Small intestine (tissue), 7 donors: Measurements from ENCODE around the gene MMP2. TPM values are rescaled to one million over a fixed set of nuclear protein-coding genes. Genes with fewer than 3 reads are reported as not detected.

Experiments
- DNase-seq, 2 donors: peaks; one replicate each; pipeline versions ENCODE4 v3.0.0 to v3.0.0-alpha.2; 2013
- FAIRE-seq: peaks from 2 replicates; lab custom pipeline; 2012; peaks lifted over from hg19 to GRCh38; lab: Jason Lieb, UNC
- H3K27ac ChIP-seq, 3 donors: one replicate each; pipeline ENCODE4 v1.5.1; 2013; ENCODE audit warnings: low read length in 2 of 3, mild to moderate bottlenecking in 2 of 3, control low read depth in 1 of 3, inconsistent platforms in 1 of 3, low read depth in 1 of 3, moderate library complexity in 1 of 3
- H3K27me3 ChIP-seq, 3 donors: one replicate each; pipeline ENCODE4 v1.6.1; 2013; ENCODE audit warnings: low read length in 3 of 3, inconsistent platforms in 1 of 3; ENCODE audit not compliant: control insufficient read depth in 3 of 3, insufficient read depth in 3 of 3
- H3K36me3 ChIP-seq, 3 donors: one replicate each; pipeline ENCODE4 v1.6.1; 2013; ENCODE audit warnings: low read length in 3 of 3, inconsistent platforms in 1 of 3, low read depth in 1 of 3, mild to moderate bottlenecking in 1 of 3, moderate library complexity in 1 of 3; ENCODE audit not compliant: control insufficient read depth in 3 of 3, insufficient read depth in 2 of 3
- H3K4me1 ChIP-seq, 3 donors: one replicate each; pipeline ENCODE4 v1.6.1; 2013; ENCODE audit warnings: low read length in 2 of 3, inconsistent platforms in 1 of 3, low read depth in 1 of 3, mild to moderate bottlenecking in 1 of 3, moderate library complexity in 1 of 3; ENCODE audit not compliant: control insufficient read depth in 3 of 3, insufficient read depth in 2 of 3
- H3K4me3 ChIP-seq, 3 donors: one replicate each; pipeline ENCODE4 v1.5.1; 2013; ENCODE audit warnings: low read length in 3 of 3, control low read depth in 1 of 3, inconsistent platforms in 1 of 3, low read depth in 1 of 3, mild to moderate bottlenecking in 1 of 3, moderate library complexity in 1 of 3
- H3K9me3 ChIP-seq, 2 donors: one replicate each; pipeline ENCODE4 v1.6.1; 2013; ENCODE audit warnings: low read depth in 1 of 2, low read length in 1 of 2; ENCODE audit not compliant: control insufficient read depth in 2 of 2, insufficient read depth in 1 of 2
- WGBS, 3 donors: extraction: QIAGEN DNeasy Blood & Tissue Kit; methylation state at CpG; one replicate each; pipeline ENCODE4 v1.1.7; 2013; 5-methylcytosine and 5-hydroxymethylcytosine counted together
- polyA plus RNA-seq, 4 donors: library from polyadenylated mRNA; stranded (reverse) in 3 of 4; unstranded in 1 of 4; fragments of 200-250 nt in 3 of 4; fragments of 120-200 nt in 1 of 4; gene quantifications; one replicate each; pipeline versions ENCODE4 v1.2.1 to v1.2.3, GENCODE V29; 2013
- donor health status: healthy with polysubstance abuse.
- donor health status: control.
- donor health status: control.
- donor health status: Bipolar disorder and iron deficiency.
- donor health status: healthy.

MMP2 gene
- polyA plus RNA-seq, 4 donors = 1.6 to 97.2 (median 41.2) TPM

- DNase-seq (no peak), FAIRE-seq (no peak)
- no peak overlapping the region for H3K4me3 ChIP-seq
- no peaks in the 10 kb centered on the region for H3K9me3 ChIP-seq
- no peaks in the 10 kb centered on the region for H3K4me1 ChIP-seq
- no peaks in the 10 kb centered on the region for H3K27me3 ChIP-seq
- H3K36me3 ChIP-seq = no peaks in the 10 kb centered on the region
- no peak overlapping the region for H3K27ac ChIP-seq
- 9 to 55% (median 16%) methylated on average over 2 of the region's 2 CpGs for WGBS, 3 donors
These were observed 47.4 kb downstream of the MMP2 start for GRCh38 chr16:55526441-55526840.

DNA sequence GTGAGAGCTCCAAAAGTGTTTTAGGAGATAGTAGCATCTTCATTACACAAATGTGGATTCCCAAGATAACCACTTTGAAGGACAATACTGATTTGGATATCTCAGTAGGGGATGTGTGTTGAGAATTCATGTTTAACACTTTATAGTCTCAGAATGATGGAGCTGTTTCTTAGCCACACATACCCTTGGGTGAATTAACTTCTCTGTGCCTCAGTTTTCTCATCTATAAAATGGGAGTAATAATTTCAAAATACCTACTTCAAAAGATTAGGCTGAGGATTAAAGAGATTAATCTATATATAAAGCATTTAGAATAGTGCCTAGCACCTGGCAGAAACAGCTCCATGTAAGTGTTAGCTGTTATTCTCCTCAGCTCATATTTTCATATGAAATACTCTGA, 48.9 kb downstream of the MMP2 start:
- H3K27ac ChIP-seq = no peak overlapping the region
- H3K9me3 ChIP-seq = no peaks in the 10 kb centered on the region
- H3K4me3 ChIP-seq = no peak overlapping the region
- FAIRE-seq = no peak
- no peaks in the 10 kb centered on the region for H3K36me3 ChIP-seq
- no peak for DNase-seq
- H3K4me1 ChIP-seq = no peaks in the 10 kb centered on the region
- H3K27me3 ChIP-seq = no peaks in the 10 kb centered on the region

DNA sequence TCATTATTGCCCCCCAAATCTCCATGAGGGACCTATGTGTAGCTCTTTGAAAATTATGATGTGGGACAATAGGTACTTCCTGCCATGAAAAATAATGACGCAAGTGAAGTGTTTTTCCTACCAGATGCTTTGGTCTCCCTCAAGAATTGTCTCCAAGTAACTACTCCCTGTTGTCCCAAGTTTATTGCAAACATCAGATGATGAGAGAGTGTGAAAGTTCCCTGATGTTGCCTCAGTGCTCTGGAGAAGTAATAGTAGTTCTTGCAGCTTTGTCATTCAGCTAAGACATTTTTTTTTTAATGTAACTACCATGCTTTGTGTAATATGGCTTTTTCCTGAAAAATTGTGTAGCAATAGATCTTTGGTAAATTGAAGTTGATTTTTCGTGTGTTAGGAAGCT, 50.0 kb downstream of the MMP2 start:
- WGBS, 3 donors = 74 to 77% (median 77%) methylated on average over 2 of the region's 2 CpGs
- no peaks in the 10 kb centered on the region for H3K36me3 ChIP-seq
- no peaks in the 10 kb centered on the region for H3K4me1 ChIP-seq
- H3K27ac ChIP-seq = no peak overlapping the region
- no peaks in the 10 kb centered on the region for H3K27me3 ChIP-seq
- FAIRE-seq (no peak), DNase-seq (peak in 1 of 2 donors; percentile 5)
- H3K4me3 ChIP-seq = no peak overlapping the region
- no peaks in the 10 kb centered on the region for H3K9me3 ChIP-seq

- no peaks in the 10 kb centered on the region for H3K27me3 ChIP-seq
- H3K4me3 ChIP-seq = no peak overlapping the region
- no peaks in the 10 kb centered on the region for H3K9me3 ChIP-seq
- no peaks in the 10 kb centered on the region for H3K4me1 ChIP-seq
- H3K36me3 ChIP-seq = no peaks in the 10 kb centered on the region
- peak; percentile 25 to 51 for DNase-seq
- no peak overlapping the region for H3K27ac ChIP-seq
- 40 to 86% (median 76%) methylated on average over 1 of the region's 1 CpG for WGBS, 3 donors
- FAIRE-seq = no peak
These were observed 51.4 kb downstream of the MMP2 start for GRCh38 chr16:55530316-55530856.

DNA sequence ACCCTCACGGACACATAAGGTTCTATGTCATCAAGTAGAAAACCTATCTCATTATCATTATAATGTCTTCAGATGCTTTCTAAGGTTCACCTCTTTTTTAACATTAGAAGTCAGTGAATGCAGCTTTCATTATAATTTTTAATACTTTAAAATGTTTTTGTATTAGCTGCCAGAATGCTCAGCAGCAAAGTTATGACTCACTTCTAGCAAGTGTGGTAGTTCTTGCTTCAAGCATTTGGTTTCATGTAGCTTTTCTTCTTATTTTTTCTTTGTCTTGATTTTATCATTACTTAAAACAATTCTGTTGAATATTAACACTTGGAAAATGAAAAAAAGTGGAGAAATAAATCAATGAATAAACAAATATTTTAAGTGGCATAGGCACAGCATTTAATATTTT, 53.2 kb downstream of the MMP2 start:
- Histone ChIP-seq H3K27ac (no peak overlapping the region), H3K36me3 (no peaks in the 10 kb centered on the region), H3K4me1 (no peaks in the 10 kb centered on the region), H3K9me3 (no peaks in the 10 kb centered on the region), H3K27me3 (no peaks in the 10 kb centered on the region), H3K4me3 (no peak overlapping the region)
- FAIRE-seq (no peak), DNase-seq (no peak)
- WGBS, 3 donors = 93 to 96% (median 96%) methylated on average over 1 of the region's 1 CpG

- 68 to 87% (median 70%) methylated on average over 2 of the region's 2 CpGs for WGBS, 3 donors
- no peaks in the 10 kb centered on the region for H3K27me3 ChIP-seq
- H3K36me3 ChIP-seq = no peaks in the 10 kb centered on the region
- no peak overlapping the region for H3K4me3 ChIP-seq
- DNase-seq (no peak), FAIRE-seq (no peak)
- no peaks in the 10 kb centered on the region for H3K4me1 ChIP-seq
- no peak overlapping the region for H3K27ac ChIP-seq
- no peaks in the 10 kb centered on the region for H3K9me3 ChIP-seq
These were observed 55.8 kb downstream of the MMP2 start for GRCh38 chr16:55534756-55535155.

GRCh38 chr16:55539049-55539448, 60.1 kb downstream of the MMP2 start:
- H3K4me1 ChIP-seq = no peaks in the 10 kb centered on the region
- H3K27ac ChIP-seq = no peak overlapping the region
- FAIRE-seq (no peak), DNase-seq (no peak)
- no peak overlapping the region for H3K4me3 ChIP-seq
- WGBS, 3 donors = 61 to 66% (median 64%) methylated on average over 5 of the region's 5 CpGs
- no peaks in the 10 kb centered on the region for H3K9me3 ChIP-seq
- H3K36me3 ChIP-seq = no peaks in the 10 kb centered on the region
- H3K27me3 ChIP-seq = no peaks in the 10 kb centered on the region

- FAIRE-seq (no peak), DNase-seq (no peak)
- H3K9me3 ChIP-seq = no peaks in the 10 kb centered on the region
- H3K36me3 ChIP-seq = no peaks in the 10 kb centered on the region
- H3K4me1 ChIP-seq = no peaks in the 10 kb centered on the region
- no peaks in the 10 kb centered on the region for H3K27me3 ChIP-seq
- H3K4me3 ChIP-seq = no peak overlapping the region
- H3K27ac ChIP-seq = no peak overlapping the region
- 58 to 84% (median 63%) methylated on average over 1 of the region's 1 CpG for whole genome bisulfite sequencing, 3 donors
These were observed 60.5 kb downstream of the MMP2 start for GRCh38 chr16:55539488-55539887.

DNA sequence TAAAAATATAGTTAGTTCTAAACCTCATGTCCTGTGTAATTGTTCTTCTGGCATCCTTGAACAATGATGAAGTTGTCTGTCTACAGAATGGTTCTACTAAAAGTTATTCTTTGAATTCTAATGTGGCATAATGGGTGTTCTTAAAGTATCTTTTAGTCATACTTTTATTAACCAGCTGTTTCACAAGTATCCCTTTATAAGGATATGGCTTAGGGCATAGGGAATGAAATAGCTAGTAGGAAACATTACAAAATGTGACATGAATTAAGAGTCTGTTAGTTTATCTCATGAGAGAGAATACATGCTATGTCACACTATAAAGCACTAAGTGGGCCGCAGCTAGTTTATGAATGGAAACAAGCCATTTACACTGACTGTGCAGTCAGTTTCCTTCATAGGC, 61.2 kb downstream of the MMP2 start:
- H3K27ac ChIP-seq = no peak overlapping the region
- H3K36me3 ChIP-seq = no peaks in the 10 kb centered on the region
- DNase-seq (no peak), FAIRE-seq (no peak)
- no peak overlapping the region for H3K4me3 ChIP-seq
- no peaks in the 10 kb centered on the region for H3K4me1 ChIP-seq
- 93 to 97% (median 96%) methylated on average over 1 of the region's 1 CpG for WGBS, 3 donors
- no peaks in the 10 kb centered on the region for H3K27me3 ChIP-seq
- no peaks in the 10 kb centered on the region for H3K9me3 ChIP-seq
